Measurements from ENCODE around the gene CDC42EP3.

- TF ChIP-seq MAX (IDR thresholded peaks at IDR 0.05): no peak
- TF ChIP-seq CHD4 (IDR thresholded peaks at IDR 0.05; ENCODE audit: borderline replicate concordance): no peak
Observed at GRCh38 chr2:37601569-37601968, 69.9 kb downstream of the CDC42EP3 start.

Measured in A549 (cell line).